HEK293 (cell line): ENCODE measurements around the gene ELMO1.

Source experiments
- ELK4 ChIP-seq: IDR thresholded peaks from 2 replicates; pipeline ENCODE4 v1.6.1; 2011; ENCODE audit warnings: mild to moderate bottlenecking, low read depth, low read length, borderline replicate concordance
- KLF9 ChIP-seq: fragments of 450-650 bp; formaldehyde crosslinking; IDR thresholded peaks from 2 replicates; pipeline ENCODE4 v1.5.1; 2016; ENCODE audit warnings: missing biosample characterization, missing genetic modification characterization, low read depth
- ZNF133 ChIP-seq: fragments of 450-650 bp; formaldehyde crosslinking; IDR thresholded peaks from 2 replicates; pipeline ENCODE4 v1.5.1; 2016; ENCODE audit warnings: missing biosample characterization, missing genetic modification characterization
- ZNF146 ChIP-seq: fragments of 450-650 bp; formaldehyde crosslinking; IDR thresholded peaks from 2 replicates; pipeline ENCODE4 v1.5.1; 2016; ENCODE audit warnings: missing biosample characterization, missing genetic modification characterization
- ZNF23 ChIP-seq: fragments of 450-650 bp; formaldehyde crosslinking; IDR thresholded peaks from 2 replicates; pipeline ENCODE4 v1.5.1; 2016; ENCODE audit warnings: missing biosample characterization, missing genetic modification characterization, borderline replicate concordance
- ZNF274 ChIP-seq, 2 experiments: fragments of 200-500 bp in 1 of 2; fragments of 450-650 bp in 1 of 2; sonication (Bioruptor generic) in 1 of 2; formaldehyde crosslinking in 1 of 2; IDR thresholded peaks; 2 replicates each; pipeline versions ENCODE4 v1.5.1 to v1.6.1; 2014 to 2016; ENCODE audit warnings: borderline replicate concordance in 1 of 2, inconsistent platforms in 1 of 2, low read length in 1 of 2, missing biosample characterization in 1 of 2, missing genetic modification characterization in 1 of 2
- TF ChIP-seq, protein P1 (sequence below): fragments of 450-650 bp; formaldehyde crosslinking; IDR thresholded peaks from 2 replicates; pipeline ENCODE4 v1.5.1; 2016; ENCODE audit warnings: missing biosample characterization, missing genetic modification characterization
- TF ChIP-seq, protein P2 (sequence below): fragments of 450-650 bp; formaldehyde crosslinking; IDR thresholded peaks from 2 replicates; pipeline ENCODE4 v1.5.1; 2017; ENCODE audit warnings: missing biosample characterization, missing genetic modification characterization

GRCh38 chr7:37310327-37311080, 138.2 kb downstream of the ELMO1 start:
- TF ChIP-seq, protein P1, sequence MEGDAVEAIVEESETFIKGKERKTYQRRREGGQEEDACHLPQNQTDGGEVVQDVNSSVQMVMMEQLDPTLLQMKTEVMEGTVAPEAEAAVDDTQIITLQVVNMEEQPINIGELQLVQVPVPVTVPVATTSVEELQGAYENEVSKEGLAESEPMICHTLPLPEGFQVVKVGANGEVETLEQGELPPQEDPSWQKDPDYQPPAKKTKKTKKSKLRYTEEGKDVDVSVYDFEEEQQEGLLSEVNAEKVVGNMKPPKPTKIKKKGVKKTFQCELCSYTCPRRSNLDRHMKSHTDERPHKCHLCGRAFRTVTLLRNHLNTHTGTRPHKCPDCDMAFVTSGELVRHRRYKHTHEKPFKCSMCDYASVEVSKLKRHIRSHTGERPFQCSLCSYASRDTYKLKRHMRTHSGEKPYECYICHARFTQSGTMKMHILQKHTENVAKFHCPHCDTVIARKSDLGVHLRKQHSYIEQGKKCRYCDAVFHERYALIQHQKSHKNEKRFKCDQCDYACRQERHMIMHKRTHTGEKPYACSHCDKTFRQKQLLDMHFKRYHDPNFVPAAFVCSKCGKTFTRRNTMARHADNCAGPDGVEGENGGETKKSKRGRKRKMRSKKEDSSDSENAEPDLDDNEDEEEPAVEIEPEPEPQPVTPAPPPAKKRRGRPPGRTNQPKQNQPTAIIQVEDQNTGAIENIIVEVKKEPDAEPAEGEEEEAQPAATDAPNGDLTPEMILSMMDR (tag by site-specific recombination): no peak
- no peak for TF ChIP-seq ELK4
- no peak for TF ChIP-seq ZNF23 (tag by site-specific recombination)
- no peak for TF ChIP-seq ZNF146 (tag by site-specific recombination)
- TF ChIP-seq ZNF274 (IDR thresholded peaks at IDR 0.05; ENCODE audit: low read length): no peak
- TF ChIP-seq ZNF274 (tag by site-specific recombination; IDR thresholded peaks at IDR 0.05; ENCODE audit: borderline replicate concordance): no peak
- TF ChIP-seq, protein P2, sequence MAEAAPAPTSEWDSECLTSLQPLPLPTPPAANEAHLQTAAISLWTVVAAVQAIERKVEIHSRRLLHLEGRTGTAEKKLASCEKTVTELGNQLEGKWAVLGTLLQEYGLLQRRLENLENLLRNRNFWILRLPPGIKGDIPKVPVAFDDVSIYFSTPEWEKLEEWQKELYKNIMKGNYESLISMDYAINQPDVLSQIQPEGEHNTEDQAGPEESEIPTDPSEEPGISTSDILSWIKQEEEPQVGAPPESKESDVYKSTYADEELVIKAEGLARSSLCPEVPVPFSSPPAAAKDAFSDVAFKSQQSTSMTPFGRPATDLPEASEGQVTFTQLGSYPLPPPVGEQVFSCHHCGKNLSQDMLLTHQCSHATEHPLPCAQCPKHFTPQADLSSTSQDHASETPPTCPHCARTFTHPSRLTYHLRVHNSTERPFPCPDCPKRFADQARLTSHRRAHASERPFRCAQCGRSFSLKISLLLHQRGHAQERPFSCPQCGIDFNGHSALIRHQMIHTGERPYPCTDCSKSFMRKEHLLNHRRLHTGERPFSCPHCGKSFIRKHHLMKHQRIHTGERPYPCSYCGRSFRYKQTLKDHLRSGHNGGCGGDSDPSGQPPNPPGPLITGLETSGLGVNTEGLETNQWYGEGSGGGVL: no peak
- TF ChIP-seq KLF9 (tag by site-specific recombination): no peak
- no peak for TF ChIP-seq ZNF133
